GM23338 (cell line): ENCODE results near the gene MED13. TPM values are rescaled to one million over a fixed set of nuclear protein-coding genes. Genes with fewer than 3 reads are reported as not detected.

Experiments used
- ATAC-seq: fragments of 200-7000 bp; cut with Tn5 transposase; 3 replicates; pipeline ENCODE4 v1.9.1; 2020
- DNase-seq: peaks from one replicate; pipeline ENCODE4 v3.0.0-alpha.2; 2015; ENCODE audit warnings: low spot score
- H2AFZ ChIP-seq: fragments of 200-600 bp; sonication (generic); 2 replicates; pipeline ENCODE4 v1.8.0; 2016; ENCODE audit warnings: antibody characterized with exemption, mild to moderate bottlenecking, moderate library complexity
- H3F3A ChIP-seq: fragments of 200-600 bp; sonication (generic); replicated peaks from 2 replicates; pipeline ENCODE4 v1.8.0; 2017; ENCODE audit warnings: antibody characterized with exemption, mixed run types, low read depth
- H3K27ac ChIP-seq: fragments of 200-600 bp; sonication (generic); 2 replicates; pipeline ENCODE4 v1.6.1; 2016; ENCODE audit warnings: low read depth
- H3K27me3 ChIP-seq: fragments of 200-600 bp; sonication (generic); 2 replicates; pipeline ENCODE4 v1.8.0; 2016; ENCODE audit warnings: mild to moderate bottlenecking, mixed run types, moderate library complexity; ENCODE audit not compliant: insufficient read depth
- H3K36me3 ChIP-seq: fragments of 200-600 bp; sonication (generic); 2 replicates; pipeline ENCODE4 v1.8.0; 2016; ENCODE audit warnings: mild to moderate bottlenecking; ENCODE audit not compliant: insufficient read depth
- H3K4me1 ChIP-seq: fragments of 200-600 bp; sonication (generic); 2 replicates; pipeline ENCODE4 v1.8.0; 2016; ENCODE audit warnings: mild to moderate bottlenecking, moderate library complexity; ENCODE audit not compliant: insufficient read depth
- H3K4me2 ChIP-seq: fragments of 200-600 bp; sonication (generic); 2 replicates; pipeline ENCODE4 v1.7.1; 2017; ENCODE audit warnings: mixed run types
- H3K4me3 ChIP-seq: fragments of 200-600 bp; sonication (generic); 2 replicates; pipeline ENCODE4 v1.6.1; 2016; ENCODE audit warnings: mixed run types
- H3K79me2 ChIP-seq: fragments of 200-600 bp; sonication (generic); replicated peaks from 2 replicates; pipeline ENCODE4 v1.8.0; 2017; ENCODE audit warnings: mild to moderate bottlenecking; ENCODE audit not compliant: insufficient read depth
- H3K9me2 ChIP-seq: fragments of 200-600 bp; sonication (generic); 2 replicates; pipeline ENCODE4 v1.8.0; 2017; ENCODE audit not compliant: insufficient read depth
- H4K20me1 ChIP-seq: fragments of 200-600 bp; sonication (generic); replicated peaks from 2 replicates; pipeline ENCODE4 v1.8.0; 2017; ENCODE audit warnings: mild to moderate bottlenecking; ENCODE audit not compliant: insufficient read depth
- H3K27ac Mint-ChIP-seq: 2 replicates; pipeline ENCODE4 v1.8.0; 2020; ENCODE audit warnings: inconsistent platforms, mild to moderate bottlenecking, moderate library complexity, mixed read lengths
- H3K27me3 Mint-ChIP-seq: 3 replicates; pipeline ENCODE4 v1.8.0; 2022; ENCODE audit warnings: low read depth, mild to moderate bottlenecking, moderate library complexity, mixed read lengths, inconsistent platforms; ENCODE audit not compliant: insufficient read depth, poor library complexity
- H3K36me3 Mint-ChIP-seq: 3 replicates; pipeline ENCODE4 v1.8.0; 2021; ENCODE audit warnings: low read depth, mild to moderate bottlenecking, inconsistent platforms, moderate library complexity, mixed read lengths
- H3K4me1 Mint-ChIP-seq: 3 replicates; pipeline ENCODE4 v1.8.0; 2020; ENCODE audit warnings: mild to moderate bottlenecking, inconsistent platforms, mixed read lengths
- H3K4me3 Mint-ChIP-seq: 3 replicates; pipeline ENCODE4 v1.8.0; 2021; ENCODE audit warnings: moderate library complexity, mild to moderate bottlenecking, inconsistent platforms, mixed read lengths
- H3K9me3 Mint-ChIP-seq: 3 replicates; pipeline ENCODE4 v1.8.0; 2020; ENCODE audit warnings: moderate library complexity, mild to moderate bottlenecking, inconsistent platforms, mixed read lengths
- CREB1 ChIP-seq: fragments of 250-450 bp; sonication (Bioruptor Pico); IDR thresholded peaks from 2 replicates; pipeline ENCODE4 v1.5.0; 2020; ENCODE audit warnings: low read depth, mild to moderate bottlenecking, moderate library complexity
- CTCF ChIP-seq, 2 experiments: fragments of 200-600 bp in 1 of 2; sonication (generic) in 1 of 2; conservative IDR thresholded peaks; 2 replicates each; pipeline versions ENCODE4 v1.5.1 to v1.6.1; 2016 to 2017; ENCODE audit warnings: antibody characterized with exemption in 2 of 2, low read depth in 2 of 2, mild to moderate bottlenecking in 2 of 2, moderate library complexity in 1 of 2
- ETS1 ChIP-seq: IDR thresholded peaks from 2 replicates; pipeline ENCODE4 v1.6.1; 2016; ENCODE audit warnings: antibody characterized with exemption
- JUNB ChIP-seq: IDR thresholded peaks from one replicate; pipeline ENCODE4 v1.6.1; 2016; ENCODE audit warnings: antibody characterized with exemption; ENCODE audit not compliant: unreplicated experiment
- NANOG ChIP-seq: IDR thresholded peaks from 2 replicates; pipeline ENCODE4 v1.6.1; 2016; ENCODE audit warnings: antibody characterized with exemption, borderline replicate concordance
- POLR2AphosphoS5 ChIP-seq: IDR thresholded peaks from 2 replicates; pipeline ENCODE4 v1.6.1; 2016; ENCODE audit warnings: antibody characterized with exemption, low read depth
- REST ChIP-seq: IDR thresholded peaks from one replicate; pipeline ENCODE4 v1.6.1; 2018; ENCODE audit warnings: antibody characterized with exemption; ENCODE audit not compliant: unreplicated experiment
- STAT1 ChIP-seq: IDR thresholded peaks from one replicate; pipeline ENCODE4 v1.6.1; 2016; ENCODE audit warnings: antibody characterized with exemption; ENCODE audit not compliant: unreplicated experiment
- ZNF462 ChIP-seq: fragments of 250-450 bp; sonication (Bioruptor Pico); IDR thresholded peaks from 2 replicates; pipeline ENCODE4 v1.5.0; 2020; ENCODE audit warnings: mild to moderate bottlenecking, moderate library complexity
- polyA plus RNA-seq: library from polyadenylated mRNA; unstranded; fragments of >200 nt; fragmentation: Nextera tagmentation; extraction: Ambion mirVana; gene quantifications from 2 replicates; pipeline ENCODE4 v1.2.1, GENCODE V29; 2016
- total RNA-seq: library from RNA; depleted of rRNA; stranded (reverse); fragments of >200 nt; shearing (Covaris generic); gene quantifications from 2 replicates; pipeline ENCODE4 v1.2.3, GENCODE V29; 2014

MED13 gene
- total and polyA plus RNA-seq, 2 experiments from 2014 or later = 13.0 to 45.8 TPM

GRCh38 chr17:62030264-62030663 lies 34.8 kb downstream of the MED13 start:
- Mint-ChIP-seq H3K4me3 (no peak overlapping the region), H3K9me3 (no peaks in the 10 kb centered on the region), H3K27me3 (no peaks in the 10 kb centered on the region), H3K4me1 (peaks cover 13% of the 10 kb centered on the region; the same call in 2 of the 3 replicates), H3K27ac (no peak overlapping the region), H3K36me3 (peaks cover 85% of the 10 kb centered on the region)
- Histone ChIP-seq H3K36me3 (peaks cover 74% of the 10 kb centered on the region), H3F3A (no peaks in the 10 kb centered on the region; the same call in 1 of the 2 replicates), H3K79me2 (peaks cover 76% of the 10 kb centered on the region), H3K27ac (no peak overlapping the region), H3K9me2 (no peaks in the 10 kb centered on the region), H3K27me3 (no peaks in the 10 kb centered on the region), H2AFZ (no peak overlapping the region), H3K4me3 (no peak overlapping the region), H3K4me2 (no peak overlapping the region), H4K20me1 (peaks cover 45% of the 10 kb centered on the region), H3K4me1 (peaks cover 9% of the 10 kb centered on the region)
- ATAC-seq (no peak), DNase-seq (no peak)
- TF ChIP-seq JUNB = no peak

- Histone ChIP-seq H3K27me3 (no peaks in the 10 kb centered on the region), H2AFZ (no peak overlapping the region), H3K36me3 (peaks cover 67% of the 10 kb centered on the region), H3K4me1 (peaks cover 9% of the 10 kb centered on the region), H3K79me2 (peaks cover 80% of the 10 kb centered on the region), H3K4me2 (no peak overlapping the region), H3K4me3 (no peak overlapping the region), H3K9me2 (no peaks in the 10 kb centered on the region), H3F3A (no peaks in the 10 kb centered on the region), H4K20me1 (peaks cover 26% of the 10 kb centered on the region), H3K27ac (no peak overlapping the region)
- no peaks in the 10 kb centered on the region for H3K27me3 Mint-ChIP-seq
- H3K36me3 Mint-ChIP-seq = peaks cover 87% of the 10 kb centered on the region
- no peak for ATAC-seq
- H3K4me3 Mint-ChIP-seq = no peak overlapping the region
- 0 out of 3 replicates have a peak, but pooled peaks cover 4% of the 10 kb centered on the region for H3K9me3 Mint-ChIP-seq
- no peak overlapping the region for H3K27ac Mint-ChIP-seq
- H3K4me1 Mint-ChIP-seq = peaks cover 13% of the 10 kb centered on the region; the same call in 2 of the 3 replicates
- DNase-seq = no peak
- TF ChIP-seq STAT1 = no peak
- TF ChIP-seq CREB1 (CRISPR knock-in tag) = no peak
- no peak for TF ChIP-seq CTCF (conservative IDR thresholded peaks at IDR 0.05; ENCODE audit: low read depth in 2 of 2)
- TF ChIP-seq POLR2AphosphoS5 = no peak
- no peak for TF ChIP-seq ZNF462 (CRISPR knock-in tag)
- no peak for TF ChIP-seq NANOG
- TF ChIP-seq REST = no peak
- no peak for TF ChIP-seq ETS1
- no peak for TF ChIP-seq JUNB
These were observed 40.2 kb downstream of the MED13 start for GRCh38 chr17:62024866-62025265.
